ENCODE results near the gene DYNLL1. TPM values are rescaled to one million over a fixed set of nuclear protein-coding genes. Genes with fewer than 3 reads are reported as not detected.
"Not testable (repeated sequence)": the region's sequence is repeated elsewhere in the genome, so short reads cannot be mapped to it uniquely, and the experiment has no call there.

The DYNLL1 gene
- polyA plus RNA-seq, 1 donor = 377 TPM

DNA sequence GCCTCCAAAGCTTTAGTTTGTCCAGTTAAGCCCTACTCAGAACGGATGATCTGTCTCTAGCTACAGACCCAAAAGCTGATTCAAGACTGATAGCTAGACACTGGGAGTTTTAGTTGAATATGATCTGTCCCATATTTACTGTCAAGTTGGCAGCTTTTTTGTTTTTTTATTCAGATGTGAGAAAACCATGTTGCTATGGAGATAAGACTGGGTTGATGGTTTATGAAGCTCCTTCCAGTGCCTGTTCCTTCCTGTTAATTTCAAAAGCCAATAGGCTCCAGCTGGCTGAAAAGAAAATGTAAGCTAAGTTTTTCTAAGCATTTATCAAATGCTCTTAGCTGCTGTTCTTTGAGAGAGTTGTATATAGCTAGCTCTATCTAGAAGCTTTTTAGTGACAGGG, 4.7 kb downstream of the DYNLL1 start:
- no peak overlapping the region for H3K27ac ChIP-seq (ENCODE audit: low read length)
- WGBS (ENCODE audit: insufficient coverage, low lambda C conversion rate) = no CpG with 5 or more reads among the region's 1 CpG
- no peak for DNase-seq
- no peak overlapping the region for H3K4me3 ChIP-seq (ENCODE audit: low read length)
- no peaks in the 10 kb centered on the region for H3K9me3 ChIP-seq (ENCODE audit: control insufficient read depth, low read depth, low read length)
- peaks cover 39% of the 10 kb centered on the region for H3K36me3 ChIP-seq (ENCODE audit: control insufficient read depth, insufficient read depth, low read length)
- H3K4me1 ChIP-seq (ENCODE audit: control insufficient read depth, insufficient read depth, low read length) = no peaks in the 10 kb centered on the region
- no peaks in the 10 kb centered on the region for H3K27me3 ChIP-seq (ENCODE audit: control insufficient read depth, insufficient read depth, low read length)

DNA sequence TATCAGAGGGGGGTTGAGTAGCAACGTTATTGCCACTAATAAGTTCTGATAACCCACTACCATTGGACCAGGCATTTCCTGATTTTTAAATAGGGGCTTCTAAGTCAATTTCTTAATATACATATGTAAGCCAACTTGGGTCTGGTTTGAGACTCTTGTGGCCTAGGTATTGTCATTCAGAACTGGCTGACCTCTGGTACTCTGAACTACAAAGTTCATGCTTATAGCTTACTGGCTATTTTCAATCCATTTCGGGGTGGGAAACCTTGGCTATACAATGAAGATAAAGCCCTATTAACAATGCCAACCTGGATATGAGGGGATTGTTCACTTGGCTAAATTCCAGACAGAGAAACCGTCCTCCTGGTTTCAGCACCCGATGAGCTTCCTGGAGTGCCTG, 8.7 kb downstream of the DYNLL1 start:
- H3K9me3 ChIP-seq (ENCODE audit: control insufficient read depth, low read depth, low read length) = no peaks in the 10 kb centered on the region
- H3K27me3 ChIP-seq (ENCODE audit: control insufficient read depth, insufficient read depth, low read length) = no peaks in the 10 kb centered on the region
- WGBS (ENCODE audit: insufficient coverage, low lambda C conversion rate) = no CpG with 5 or more reads among the region's 4 CpGs
- H3K27ac ChIP-seq (ENCODE audit: low read length) = no peak overlapping the region
- peaks cover 44% of the 10 kb centered on the region for H3K36me3 ChIP-seq (ENCODE audit: control insufficient read depth, insufficient read depth, low read length)
- H3K4me3 ChIP-seq (ENCODE audit: low read length) = no peak overlapping the region
- H3K4me1 ChIP-seq (ENCODE audit: control insufficient read depth, insufficient read depth, low read length) = no peaks in the 10 kb centered on the region
- no peak for DNase-seq

- Histone ChIP-seq H3K36me3 (ENCODE audit: control insufficient read depth, insufficient read depth, low read length) (peaks cover 48% of the 10 kb centered on the region), H3K9me3 (ENCODE audit: control insufficient read depth, low read depth, low read length) (no peaks in the 10 kb centered on the region), H3K27ac (ENCODE audit: low read length) (no peak overlapping the region), H3K27me3 (ENCODE audit: control insufficient read depth, insufficient read depth, low read length) (no peaks in the 10 kb centered on the region), H3K4me1 (ENCODE audit: control insufficient read depth, insufficient read depth, low read length) (no peaks in the 10 kb centered on the region), H3K4me3 (ENCODE audit: low read length) (no peak overlapping the region)
- no peak for DNase-seq
- no CpG with 5 or more reads among the region's 8 CpGs for WGBS (ENCODE audit: insufficient coverage, low lambda C conversion rate)
Measured at GRCh38 chr12:120508537-120508936, 12.6 kb downstream of the DYNLL1 start.

GRCh38 chr12:120514002-120514401, 18.1 kb downstream of the DYNLL1 start:
- H3K4me1 ChIP-seq (ENCODE audit: control insufficient read depth, insufficient read depth, low read length) = no peaks in the 10 kb centered on the region
- no peak overlapping the region for H3K4me3 ChIP-seq (ENCODE audit: low read length)
- H3K27ac ChIP-seq (ENCODE audit: low read length) = no peak overlapping the region
- WGBS (ENCODE audit: insufficient coverage, low lambda C conversion rate) = no CpG with 5 or more reads among the region's 7 CpGs
- no peaks in the 10 kb centered on the region for H3K27me3 ChIP-seq (ENCODE audit: control insufficient read depth, insufficient read depth, low read length)
- H3K36me3 ChIP-seq (ENCODE audit: control insufficient read depth, insufficient read depth, low read length) = peaks cover 50% of the 10 kb centered on the region
- no peaks in the 10 kb centered on the region for H3K9me3 ChIP-seq (ENCODE audit: control insufficient read depth, low read depth, low read length)
- DNase-seq = no peak

GRCh38 chr12:120515496-120515895, 19.6 kb downstream of the DYNLL1 start:
- Histone ChIP-seq H3K27ac (ENCODE audit: low read length) (no peak overlapping the region), H3K9me3 (ENCODE audit: control insufficient read depth, low read depth, low read length) (no peaks in the 10 kb centered on the region), H3K27me3 (ENCODE audit: control insufficient read depth, insufficient read depth, low read length) (no peaks in the 10 kb centered on the region), H3K4me1 (ENCODE audit: control insufficient read depth, insufficient read depth, low read length) (no peaks in the 10 kb centered on the region), H3K36me3 (ENCODE audit: control insufficient read depth, insufficient read depth, low read length) (peaks cover 38% of the 10 kb centered on the region), H3K4me3 (ENCODE audit: low read length) (no peak overlapping the region)
- no peak for DNase-seq
- no CpG with 5 or more reads among the region's 2 CpGs for WGBS (ENCODE audit: insufficient coverage, low lambda C conversion rate)

- not testable (repeated sequence) for DNase-seq; H3K27ac ChIP-seq (ENCODE audit: low read length); H3K4me3 ChIP-seq (ENCODE audit: low read length); H3K4me1 ChIP-seq (ENCODE audit: control insufficient read depth, insufficient read depth, low read length); H3K9me3 ChIP-seq (ENCODE audit: control insufficient read depth, low read depth, low read length); H3K27me3 ChIP-seq (ENCODE audit: control insufficient read depth, insufficient read depth, low read length)
- WGBS (ENCODE audit: insufficient coverage, low lambda C conversion rate) = no CpG with 5 or more reads among the region's 8 CpGs
- H3K36me3 ChIP-seq (ENCODE audit: control insufficient read depth, insufficient read depth, low read length) = peaks cover 30% of the 10 kb centered on the region
Measured at GRCh38 chr12:120519324-120519723, 23.4 kb downstream of the DYNLL1 start.

- WGBS (ENCODE audit: insufficient coverage, low lambda C conversion rate) = no CpG with 5 or more reads among the region's 9 CpGs
- no peaks in the 10 kb centered on the region for H3K27me3 ChIP-seq (ENCODE audit: control insufficient read depth, insufficient read depth, low read length)
- peaks cover 7% of the 10 kb centered on the region for H3K36me3 ChIP-seq (ENCODE audit: control insufficient read depth, insufficient read depth, low read length)
- H3K4me1 ChIP-seq (ENCODE audit: control insufficient read depth, insufficient read depth, low read length) = no peaks in the 10 kb centered on the region
- H3K9me3 ChIP-seq (ENCODE audit: control insufficient read depth, low read depth, low read length) = no peaks in the 10 kb centered on the region
- H3K27ac ChIP-seq (ENCODE audit: low read length) = no peak overlapping the region
- no peak overlapping the region for H3K4me3 ChIP-seq (ENCODE audit: low read length)
- no peak for DNase-seq
Measured at GRCh38 chr12:120522568-120522967, 26.7 kb downstream of the DYNLL1 start.

- Histone ChIP-seq H3K4me3 (ENCODE audit: low read length) (peak within 1 kb of the TSS; percentile 91), H3K4me1 (ENCODE audit: control insufficient read depth, insufficient read depth, low read length) (peaks cover 2% of the 10 kb centered on the region), H3K9me3 (ENCODE audit: control insufficient read depth, low read depth, low read length) (no peaks in the 10 kb centered on the region), H3K36me3 (ENCODE audit: control insufficient read depth, insufficient read depth, low read length) (no peaks in the 10 kb centered on the region), H3K27me3 (ENCODE audit: control insufficient read depth, insufficient read depth, low read length) (no peaks in the 10 kb centered on the region), H3K27ac (ENCODE audit: low read length) (peak within 1 kb of the TSS; percentile 49)
- DNase-seq = peak; percentile 81 to 94
- WGBS (ENCODE audit: insufficient coverage, low lambda C conversion rate) = 0% methylated on average over 4 of the region's 38 CpGs
Measured at GRCh38 chr12:120528861-120529525, 33.1 kb downstream of the DYNLL1 start, which contains the start of gene COQ5. COQ5 (minus strand) TSS chr12:120529158; CDS start chr12:120529141, 17 bp downstream.

DNA sequence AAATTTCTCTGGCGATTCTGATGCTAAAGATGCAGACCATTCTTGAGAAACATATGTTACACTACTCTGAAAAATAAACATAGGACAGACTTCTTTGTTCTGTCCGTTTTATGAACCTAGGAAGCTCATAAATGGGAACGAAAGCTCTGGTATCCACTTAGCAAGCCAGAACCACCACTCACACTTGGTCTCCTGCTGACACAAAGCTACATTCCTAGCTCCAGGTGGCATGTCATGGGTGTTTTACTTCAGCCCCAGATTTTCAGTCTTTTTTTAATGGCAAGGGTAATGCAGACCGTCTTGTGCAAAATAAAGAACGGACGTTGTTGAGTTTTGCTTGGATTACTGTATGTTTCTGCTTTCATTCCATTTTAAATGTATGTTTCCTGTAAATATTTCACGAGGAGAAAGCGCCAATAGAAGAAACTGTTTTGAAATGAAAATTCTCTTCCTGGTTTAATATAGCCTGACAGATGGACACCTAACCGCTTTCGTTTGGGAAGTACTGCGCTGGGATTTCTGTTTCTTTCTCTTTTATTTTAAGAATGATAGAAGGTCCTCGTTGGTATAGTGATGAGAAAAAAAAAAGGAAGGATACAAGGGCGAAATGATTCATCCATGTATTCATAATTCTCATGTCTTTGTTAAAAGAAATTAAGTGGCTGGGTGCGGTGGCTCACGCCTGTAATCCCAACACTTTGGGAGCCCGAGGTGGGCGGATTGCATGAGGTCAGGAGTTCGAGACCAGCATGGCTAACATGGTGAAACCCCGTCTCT, 33.9 kb downstream of the DYNLL1 start:
- peak overlapping the region; percentile 49 for H3K27ac ChIP-seq (ENCODE audit: low read length)
- H3K36me3 ChIP-seq (ENCODE audit: control insufficient read depth, insufficient read depth, low read length) = no peaks in the 10 kb centered on the region
- H3K9me3 ChIP-seq (ENCODE audit: control insufficient read depth, low read depth, low read length) = no peaks in the 10 kb centered on the region
- H3K4me3 ChIP-seq (ENCODE audit: low read length) = peak overlapping the region; percentile 91
- WGBS (ENCODE audit: insufficient coverage, low lambda C conversion rate) = 35% methylated on average over 7 of the region's 19 CpGs
- peak in 1 of 2 donors; percentile 67 for DNase-seq
- peaks cover 2% of the 10 kb centered on the region for H3K4me1 ChIP-seq (ENCODE audit: control insufficient read depth, insufficient read depth, low read length)
- H3K27me3 ChIP-seq (ENCODE audit: control insufficient read depth, insufficient read depth, low read length) = no peaks in the 10 kb centered on the region

- not testable (repeated sequence) for H3K36me3 ChIP-seq (ENCODE audit: control insufficient read depth, insufficient read depth, low read length); H3K4me1 ChIP-seq (ENCODE audit: control insufficient read depth, insufficient read depth, low read length); H3K9me3 ChIP-seq (ENCODE audit: control insufficient read depth, low read depth, low read length); H3K27me3 ChIP-seq (ENCODE audit: control insufficient read depth, insufficient read depth, low read length); DNase-seq
- Histone ChIP-seq H3K27ac (ENCODE audit: low read length) (peak overlapping the region; percentile 49), H3K4me3 (ENCODE audit: low read length) (peak overlapping the region; percentile 91)
Measured at GRCh38 chr12:120530418-120530761, 34.5 kb downstream of the DYNLL1 start.

Data from large intestine (tissue), 3 donors.